ENCODE data around the gene SFMBT2. TPM values are rescaled to one million over a fixed set of nuclear protein-coding genes. Genes with fewer than 3 reads are reported as not detected.

The SFMBT2 gene
- total and polyA plus RNA-seq, 10 of the 15 experiments (the other 5 are each of a cell fraction or from before 2014, with no cell fraction given), result 2.8 to 29.6 (median 15.1) TPM

GRCh38 chr10:7310076-7310475 lies 100.8 kb downstream of the SFMBT2 start:
- Histone ChIP-seq H3K9me3 (replicated peaks; ENCODE audit: control insufficient read depth, insufficient read depth, low read length) (peaks cover 9% of the 10 kb centered on the region; the same call in 2 of the 3 replicates), H3K27me3 (replicated peaks in 1 of 2; ENCODE audit: control insufficient read depth in 2 of 2, insufficient read depth in 2 of 2, low read length in 1 of 2) (no peaks in the 10 kb centered on the region), H3K9ac (ENCODE audit: control insufficient read depth, insufficient read depth, low read length) (no peak overlapping the region), H4K20me1 (ENCODE audit: control insufficient read depth, insufficient read depth) (no peaks in the 10 kb centered on the region), H3K36me3 (ENCODE audit: control insufficient read depth in 2 of 2, insufficient read depth in 2 of 2, low read length in 1 of 2) (peaks cover 11 to 24% of the 10 kb centered on the region in 2 experiments), H3K4me2 (ENCODE audit: control insufficient read depth, insufficient read depth) (no peak overlapping the region), H3K4me3 (no peak overlapping the region), H3K4me1 (ENCODE audit: control insufficient read depth, insufficient read depth, low read length) (peaks cover 5% of the 10 kb centered on the region; the same call in 1 of the 2 replicates), H2AFZ (ENCODE audit: control insufficient read depth, low read depth, low read length) (no peak overlapping the region), H3K79me2 (ENCODE audit: control insufficient read depth, insufficient read depth, low read length) (peaks cover 65% of the 10 kb centered on the region), H3K27ac (ENCODE audit: control insufficient read depth, insufficient read depth) (no peak overlapping the region)
- no TSS peak for BruUV-seq (replicated peaks)
- CTCF ChIA-PET, result no interaction called here
- intact Hi-C loops (cut with micrococcal nuclease; ENCODE audit: unreplicated experiment), result no loop called here
- WGBS (ENCODE audit: insufficient coverage, insufficient replicate concordance, low lambda C conversion rate, missing lambda C conversion rate), result 91% methylated on average over 8 of the region's 8 CpGs
- POLR2A ChIA-PET, result no interaction called here
- SMC1A ChIA-PET (ENCODE audit: uncharacterized antibody, unreplicated experiment), result no interaction called here
- ATAC-seq, result no peak
- RAD21 ChIA-PET (ENCODE audit: unreplicated experiment), result no interaction called here
- no peak for DNase-seq (ENCODE audit: low read depth, low spot score)
- in situ Hi-C loops (cut with MboI), result no loop called here
- no peak for FAIRE-seq
- TF ChIP-seq LARP7 (IDR thresholded peaks at IDR 0.05) (no peak), TCF12 (IDR thresholded peaks at IDR 0.05; ENCODE audit: low read depth, low read length) (no peak), SMARCA5 (IDR thresholded peaks at IDR 0.05) (no peak), NR2F1 (conservative IDR thresholded peaks at IDR 0.05) (no peak), FOS (IDR thresholded peaks at IDR 0.05; ENCODE audit: borderline replicate concordance, extremely low read depth, insufficient read length) (no peak), STAT3 (IDR thresholded peaks at IDR 0.05; ENCODE audit: low read depth, low read length) (no peak), SIX5 (IDR thresholded peaks at IDR 0.05; ENCODE audit: low read depth, low read length, severe bottlenecking) (no peak), DPF2 (IDR thresholded peaks at IDR 0.05) (no peak), REST (IDR thresholded peaks at IDR 0.05; ENCODE audit: low read depth, low read length) (no peak), RAD51 (IDR thresholded peaks at IDR 0.05) (no peak), ZNF384 (IDR thresholded peaks at IDR 0.05; ENCODE audit: borderline replicate concordance, low read depth, low read length) (no peak), MLLT1 (IDR thresholded peaks at IDR 0.05) (no peak), RCOR1 (conservative IDR thresholded peaks at IDR 0.05; ENCODE audit: low read depth, low read length) (no peak), E4F1 (IDR thresholded peaks at IDR 0.05; ENCODE audit: borderline replicate concordance, partially characterized antibody) (no peak), PAX5 (IDR thresholded peaks at IDR 0.05; ENCODE audit: borderline replicate concordance, low read depth, low read length) (no peak), SUZ12 (IDR thresholded peaks at IDR 0.05; ENCODE audit: unreplicated experiment) (no peak)
